T-helper 17 cell (primary cell): ENCODE results near the gene PHF8. TPM values are rescaled to one million over a fixed set of nuclear protein-coding genes. Genes with fewer than 3 reads are reported as not detected.
A peak's percentile ranks its signal among the peaks of the same experiment; 100 is the strongest.

Source experiments
- ATAC-seq: fragments of 150-1000 bp; cut with Tn5 transposase; 2 replicates; pipeline ENCODE4 v1.10.0; 2021; ENCODE audit warnings: mild to moderate bottlenecking, moderate library complexity
- DNase-seq, 3 donors: peaks; one replicate each; pipeline versions ENCODE4 v3.0.0 to v3.0.0-alpha.2; 2020 to 2021
- H3K9me3 ChIP-seq: one replicate; pipeline ENCODE4 v1.7.0; 2013; ENCODE audit warnings: low read length, mild to moderate bottlenecking; ENCODE audit not compliant: control insufficient read depth, poor library complexity, severe bottlenecking
- H3K27ac Mint-ChIP-seq: one replicate; pipeline ENCODE4 v1.8.0; 2022; ENCODE audit warnings: mild to moderate bottlenecking, moderate library complexity, mixed read lengths
- H3K27me3 Mint-ChIP-seq: one replicate; pipeline ENCODE4 v1.8.0; 2022; ENCODE audit warnings: mixed read lengths
- H3K36me3 Mint-ChIP-seq: one replicate; pipeline ENCODE4 v1.8.0; 2022; ENCODE audit warnings: low read depth, mixed read lengths
- H3K4me1 Mint-ChIP-seq: one replicate; pipeline ENCODE4 v1.8.0; 2022; ENCODE audit warnings: mild to moderate bottlenecking, mixed read lengths
- H3K4me3 Mint-ChIP-seq: one replicate; pipeline ENCODE4 v1.8.0; 2022; ENCODE audit warnings: mild to moderate bottlenecking, moderate library complexity, mixed read lengths
- total RNA-seq, 4 donors: library from RNA in 2 of 4; stranded (reverse) in 2 of 4; gene quantifications; one replicate each; pipeline ENCODE4 v1.2.3 and lab custom pipeline; 2022 to 2026

PHF8 gene
- 10 to 100 TPM; 48.6 to 51.5 TPM for total RNA-seq
- 74.0 to 106 reads per million in 2 donors for total RNA-seq (lab: John Stamatoyannopoulos, UW)

DNA sequence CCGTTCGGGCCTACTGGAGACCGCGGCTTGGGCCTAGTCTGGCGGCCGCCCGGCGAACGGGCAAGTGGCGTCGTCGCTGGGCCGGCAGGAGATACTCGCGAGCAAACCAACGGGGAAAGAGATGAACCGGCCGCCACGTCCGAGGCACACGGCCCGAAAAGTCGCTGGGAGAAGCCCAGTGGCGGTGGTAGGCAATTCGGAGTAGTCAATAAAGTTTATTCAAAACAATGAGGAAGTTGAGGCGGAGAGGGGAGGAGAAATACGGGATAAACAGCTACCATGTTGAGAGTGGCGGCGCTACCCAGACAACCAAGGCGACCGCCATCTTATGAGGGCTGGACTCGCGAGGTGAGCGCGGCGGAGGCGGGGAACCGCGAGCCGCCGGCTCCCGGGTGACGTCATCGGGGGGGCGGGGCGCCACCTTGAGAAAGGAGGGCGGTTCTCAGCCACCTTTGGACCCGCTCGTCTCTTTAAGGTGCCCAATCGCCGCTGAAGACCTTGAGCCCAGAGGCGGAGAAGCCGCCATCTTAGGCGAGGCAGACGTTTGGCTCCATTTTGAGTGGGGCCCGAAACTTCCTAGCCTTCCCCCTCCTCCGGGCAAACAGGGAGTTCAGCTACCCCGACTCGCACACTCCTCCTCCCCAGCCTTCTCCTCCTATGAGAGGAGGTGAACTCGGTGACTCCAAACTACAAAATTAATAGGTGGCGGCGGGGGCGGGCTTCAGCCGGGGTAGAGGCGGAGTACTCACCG is at the start of gene PHF8:
Gene PHF8, minus strand, starts transcription at position 348 of the 751 bp plus-strand sequence. CDS start 1,745 bp downstream, outside the sequence.
- DNase-seq (peak; percentile 89 to 92 (median 89)), ATAC-seq (peak; percentile 87)
- H3K9me3 ChIP-seq: no peaks in the 10 kb centered on the region
- Mint-ChIP-seq H3K27me3 (no peaks in the 10 kb centered on the region), H3K4me1 (peaks cover 9% of the 10 kb centered on the region), H3K27ac (peak within 1 kb of the TSS; percentile 95), H3K4me3 (peak within 1 kb of the TSS; percentile 93), H3K36me3 (no peaks in the 10 kb centered on the region)

GRCh38 chrX:54093571-54093970 is 49.3 kb upstream of the PHF8 start:
- DNase-seq (no peak), ATAC-seq (no peak)
- Mint-ChIP-seq H3K36me3 (no peaks in the 10 kb centered on the region), H3K27me3 (no peaks in the 10 kb centered on the region), H3K4me3 (no peak overlapping the region), H3K27ac (no peak overlapping the region), H3K4me1 (no peaks in the 10 kb centered on the region)
- H3K9me3 ChIP-seq: no peaks in the 10 kb centered on the region

GRCh38 chrX:54093159-54093558 is 48.9 kb upstream of the PHF8 start:
- Mint-ChIP-seq H3K36me3 (no peaks in the 10 kb centered on the region), H3K27ac (no peak overlapping the region), H3K4me3 (no peak overlapping the region), H3K4me1 (no peaks in the 10 kb centered on the region), H3K27me3 (no peaks in the 10 kb centered on the region)
- ATAC-seq (no peak), DNase-seq (no peak)
- H3K9me3 ChIP-seq: no peaks in the 10 kb centered on the region

- ATAC-seq: no peak
- Mint-ChIP-seq H3K27ac (no peak overlapping the region), H3K27me3 (no peaks in the 10 kb centered on the region), H3K4me3 (no peak overlapping the region), H3K36me3 (peaks cover 1% of the 10 kb centered on the region), H3K4me1 (no peaks in the 10 kb centered on the region)
- no peak for DNase-seq
- H3K9me3 ChIP-seq: no peaks in the 10 kb centered on the region
These were observed 46.6 kb upstream of the PHF8 start for GRCh38 chrX:54090880-54091279.

DNA sequence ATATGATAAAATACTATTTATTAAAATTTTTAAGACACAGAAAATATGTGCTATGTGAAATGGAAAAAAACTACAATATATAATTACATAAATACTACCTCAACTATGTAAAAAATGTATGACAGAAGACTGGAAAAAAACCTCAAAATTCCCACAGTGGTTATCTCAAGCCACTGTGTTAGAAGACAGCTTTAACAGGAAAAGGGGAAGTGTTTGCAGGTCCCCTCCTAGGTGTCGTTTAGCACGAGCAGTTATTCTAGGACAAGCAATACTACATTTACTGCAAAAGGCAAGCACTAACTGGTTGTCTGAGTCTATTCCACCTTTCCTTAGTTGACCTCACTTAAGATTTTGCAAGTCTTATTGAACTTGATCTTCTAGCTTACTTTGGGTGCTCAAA is 44.9 kb upstream of the PHF8 start:
- Mint-ChIP-seq H3K27ac (no peak overlapping the region), H3K27me3 (no peaks in the 10 kb centered on the region), H3K4me3 (no peak overlapping the region), H3K4me1 (peaks cover 2% of the 10 kb centered on the region), H3K36me3 (peaks cover 5% of the 10 kb centered on the region)
- no peak for DNase-seq
- no peak for ATAC-seq
- H3K9me3 ChIP-seq: no peaks in the 10 kb centered on the region

DNA sequence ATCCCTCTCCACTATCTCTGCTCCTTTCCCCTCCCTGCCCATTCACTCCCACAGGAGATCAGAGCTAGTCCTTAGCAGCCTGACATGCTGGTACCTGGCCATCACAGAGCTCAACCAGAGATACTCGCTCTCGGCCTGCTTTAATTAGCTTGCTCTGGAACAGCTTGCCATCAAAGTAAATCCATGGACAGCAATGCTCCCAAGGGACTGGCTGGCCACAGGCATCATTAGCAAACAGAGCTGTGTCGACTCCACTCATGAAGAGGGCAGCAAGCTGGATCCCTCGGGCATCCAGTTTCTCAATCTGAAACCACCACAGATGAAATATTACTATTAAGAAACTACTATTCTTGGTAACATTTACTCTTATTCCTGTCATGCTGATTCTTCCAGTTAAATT is 43.4 kb upstream of the PHF8 start:
- no peaks in the 10 kb centered on the region for H3K27me3 Mint-ChIP-seq

GRCh38 chrX:54085666-54086065 is 41.4 kb upstream of the PHF8 start:
- Mint-ChIP-seq H3K27ac (no peak overlapping the region), H3K4me3 (no peak overlapping the region), H3K4me1 (peaks cover 2% of the 10 kb centered on the region), H3K36me3 (peaks cover 5% of the 10 kb centered on the region), H3K27me3 (no peaks in the 10 kb centered on the region)
- DNase-seq (no peak), ATAC-seq (no peak)
- no peaks in the 10 kb centered on the region for H3K9me3 ChIP-seq

More for the DNA sequence above, 43.4 kb upstream of the PHF8 start:
- DNase-seq (no peak), ATAC-seq (no peak)
- Mint-ChIP-seq H3K4me1 (peaks cover 2% of the 10 kb centered on the region), H3K4me3 (no peak overlapping the region), H3K27ac (no peak overlapping the region), H3K36me3 (peaks cover 5% of the 10 kb centered on the region)
- no peaks in the 10 kb centered on the region for H3K9me3 ChIP-seq

- H3K27ac Mint-ChIP-seq: no peak overlapping the region
- peaks cover 2% of the 10 kb centered on the region for H3K36me3 Mint-ChIP-seq
- H3K27me3 Mint-ChIP-seq: no peaks in the 10 kb centered on the region
These were observed 32.6 kb upstream of the PHF8 start for GRCh38 chrX:54076903-54077302.

DNA sequence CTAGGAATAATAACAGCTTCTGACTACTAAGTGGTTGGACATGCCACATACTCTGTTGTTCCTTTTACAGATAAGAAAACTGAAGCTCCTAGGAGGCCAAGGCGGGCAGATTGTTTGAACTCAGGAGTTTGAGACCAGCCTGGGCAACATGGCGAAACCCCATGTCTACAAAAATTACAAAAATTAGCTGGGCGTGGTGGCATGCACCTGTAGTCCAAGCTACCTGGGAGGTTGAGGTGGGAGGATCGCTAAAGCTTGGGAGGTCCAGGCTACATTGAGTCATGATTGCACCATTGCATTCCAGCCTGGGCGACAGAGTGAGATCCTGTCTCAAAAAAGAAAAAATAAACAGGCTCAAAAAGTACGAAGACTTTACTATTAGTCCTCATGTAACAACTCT is 30.6 kb upstream of the PHF8 start:
- DNase-seq: no peak
- H3K9me3 ChIP-seq: no peaks in the 10 kb centered on the region
- Mint-ChIP-seq H3K4me1 (no peaks in the 10 kb centered on the region), H3K27me3 (no peaks in the 10 kb centered on the region), H3K36me3 (peaks cover 2% of the 10 kb centered on the region), H3K27ac (no peak overlapping the region), H3K4me3 (no peak overlapping the region)
- ATAC-seq: no peak

More at GRCh38 chrX:54076903-54077302, 32.6 kb upstream of the PHF8 start:
- Mint-ChIP-seq H3K4me1 (no peaks in the 10 kb centered on the region), H3K4me3 (no peak overlapping the region)
- DNase-seq: no peak
- no peaks in the 10 kb centered on the region for H3K9me3 ChIP-seq
- no peak for ATAC-seq

- H3K9me3 ChIP-seq: no peaks in the 10 kb centered on the region
- no peaks in the 10 kb centered on the region for H3K4me1 Mint-ChIP-seq
- H3K36me3 Mint-ChIP-seq: no peaks in the 10 kb centered on the region
- no peak overlapping the region for H3K4me3 Mint-ChIP-seq
- no peak overlapping the region for H3K27ac Mint-ChIP-seq
- no peak for ATAC-seq
- H3K27me3 Mint-ChIP-seq: no peaks in the 10 kb centered on the region
- no peak for DNase-seq
These were observed 23.5 kb upstream of the PHF8 start for GRCh38 chrX:54067766-54068165.

GRCh38 chrX:54066841-54067240 is 22.6 kb upstream of the PHF8 start:
- H3K9me3 ChIP-seq: no peaks in the 10 kb centered on the region
- H3K4me3 Mint-ChIP-seq: no peak overlapping the region
- H3K27ac Mint-ChIP-seq: no peak overlapping the region
- ATAC-seq: no peak
- no peak for DNase-seq
- no peaks in the 10 kb centered on the region for H3K4me1 Mint-ChIP-seq
- no peaks in the 10 kb centered on the region for H3K36me3 Mint-ChIP-seq
- no peaks in the 10 kb centered on the region for H3K27me3 Mint-ChIP-seq

DNA sequence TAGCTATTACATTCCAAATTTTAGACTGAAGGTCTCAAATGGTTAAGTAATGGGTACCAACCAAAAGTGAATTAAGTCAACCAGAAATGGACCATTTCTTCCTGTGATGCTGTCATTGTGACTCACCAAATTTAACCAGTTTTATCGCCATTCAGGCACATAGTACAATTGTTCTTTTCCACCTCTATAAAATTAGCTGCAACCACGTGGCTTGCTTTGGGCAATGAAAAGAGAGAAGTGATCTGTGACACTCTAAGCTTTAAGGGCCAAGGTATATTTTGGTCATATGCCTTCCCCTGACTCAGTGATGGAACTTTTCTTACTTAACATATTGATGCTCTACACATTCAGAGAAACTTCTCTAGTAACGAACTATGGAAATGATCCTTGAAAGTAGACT is 20.3 kb upstream of the PHF8 start:
- Mint-ChIP-seq H3K27me3 (no peaks in the 10 kb centered on the region), H3K27ac (no peak overlapping the region), H3K4me3 (no peak overlapping the region), H3K36me3 (no peaks in the 10 kb centered on the region), H3K4me1 (no peaks in the 10 kb centered on the region)
- DNase-seq (no peak), ATAC-seq (no peak)
- no peaks in the 10 kb centered on the region for H3K9me3 ChIP-seq

DNA sequence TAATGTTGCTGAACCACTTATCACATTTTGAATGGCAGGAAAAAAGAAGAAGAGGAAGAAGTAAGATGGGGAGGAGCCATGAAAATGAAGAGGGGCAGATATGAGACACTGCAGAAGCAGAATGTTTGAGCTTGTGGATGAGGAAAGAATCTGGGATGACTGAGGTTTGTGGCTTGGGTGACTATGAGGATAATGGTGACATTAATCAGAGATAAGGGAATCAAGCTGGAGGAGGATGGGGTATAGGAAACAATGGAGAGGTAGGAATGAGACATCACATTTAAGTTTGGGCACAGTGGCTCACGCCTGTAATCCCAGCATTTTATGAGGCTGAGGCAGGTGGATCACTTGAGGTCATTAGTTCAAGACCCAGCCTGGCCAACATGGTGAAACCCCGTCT is 19.1 kb upstream of the PHF8 start:
- no peaks in the 10 kb centered on the region for H3K4me1 Mint-ChIP-seq
- ATAC-seq (no peak), DNase-seq (no peak)
- no peak overlapping the region for H3K27ac Mint-ChIP-seq
- H3K36me3 Mint-ChIP-seq: no peaks in the 10 kb centered on the region
- no peak overlapping the region for H3K4me3 Mint-ChIP-seq
- H3K27me3 Mint-ChIP-seq: no peaks in the 10 kb centered on the region
- no peaks in the 10 kb centered on the region for H3K9me3 ChIP-seq

- no peaks in the 10 kb centered on the region for H3K9me3 ChIP-seq
- Mint-ChIP-seq H3K4me3 (no peak overlapping the region), H3K27ac (no peak overlapping the region), H3K36me3 (no peaks in the 10 kb centered on the region), H3K4me1 (peaks cover 5% of the 10 kb centered on the region), H3K27me3 (no peaks in the 10 kb centered on the region)
- DNase-seq (no peak), ATAC-seq (no peak)
These were observed 5.5 kb upstream of the PHF8 start for GRCh38 chrX:54049801-54050200.
